ENCODE data around the gene SYNE3. TPM values are rescaled to one million over a fixed set of nuclear protein-coding genes. Genes with fewer than 3 reads are reported as not detected.
"Not testable (repeated sequence)": the region's sequence is repeated elsewhere in the genome, so short reads cannot be mapped to it uniquely, and the experiment has no call there.

The SYNE3 gene
- total RNA-seq, 4 donors from 2014 or later: 4.7 to 7.1 (median 5.1) TPM

DNA sequence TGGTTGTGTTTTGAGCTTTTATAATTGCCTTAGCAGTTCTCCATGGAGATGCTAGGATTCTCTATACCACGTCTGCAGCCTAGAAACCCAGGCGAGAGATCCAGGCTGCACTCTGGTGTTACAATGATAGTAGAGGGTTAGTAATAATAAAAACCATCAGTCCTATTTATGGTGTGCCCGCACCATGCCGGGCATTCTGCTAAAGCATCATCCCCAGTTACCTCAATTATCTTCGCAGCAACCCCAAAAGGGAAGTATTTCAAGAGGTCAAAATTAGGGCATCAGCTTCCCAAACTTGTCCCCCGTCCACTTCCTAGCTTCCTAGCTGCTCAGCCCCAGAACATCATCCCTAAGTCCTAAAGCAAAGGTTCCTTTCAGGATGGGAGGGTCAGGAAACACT is 3.2 kb downstream of the SYNE3 start:
- Histone ChIP-seq H3K9me3 (no peaks in the 10 kb centered on the region), H3K4me3 (no peak overlapping the region), H3K27me3 (no peaks in the 10 kb centered on the region), H3K4me1 (peaks cover 59 to 61% of the 10 kb centered on the region in 2 donors), H3K27ac (no peak overlapping the region), H3K36me3 (no peaks in the 10 kb centered on the region)
- in situ Hi-C loops (cut with MboI; ENCODE audit: low sequenced_read_pairs in 4 of 4): no loop called here
- TF ChIP-seq, protein P1, sequence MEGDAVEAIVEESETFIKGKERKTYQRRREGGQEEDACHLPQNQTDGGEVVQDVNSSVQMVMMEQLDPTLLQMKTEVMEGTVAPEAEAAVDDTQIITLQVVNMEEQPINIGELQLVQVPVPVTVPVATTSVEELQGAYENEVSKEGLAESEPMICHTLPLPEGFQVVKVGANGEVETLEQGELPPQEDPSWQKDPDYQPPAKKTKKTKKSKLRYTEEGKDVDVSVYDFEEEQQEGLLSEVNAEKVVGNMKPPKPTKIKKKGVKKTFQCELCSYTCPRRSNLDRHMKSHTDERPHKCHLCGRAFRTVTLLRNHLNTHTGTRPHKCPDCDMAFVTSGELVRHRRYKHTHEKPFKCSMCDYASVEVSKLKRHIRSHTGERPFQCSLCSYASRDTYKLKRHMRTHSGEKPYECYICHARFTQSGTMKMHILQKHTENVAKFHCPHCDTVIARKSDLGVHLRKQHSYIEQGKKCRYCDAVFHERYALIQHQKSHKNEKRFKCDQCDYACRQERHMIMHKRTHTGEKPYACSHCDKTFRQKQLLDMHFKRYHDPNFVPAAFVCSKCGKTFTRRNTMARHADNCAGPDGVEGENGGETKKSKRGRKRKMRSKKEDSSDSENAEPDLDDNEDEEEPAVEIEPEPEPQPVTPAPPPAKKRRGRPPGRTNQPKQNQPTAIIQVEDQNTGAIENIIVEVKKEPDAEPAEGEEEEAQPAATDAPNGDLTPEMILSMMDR (IDR thresholded peaks at IDR 0.05 in 4 of 5, conservative IDR thresholded peaks at IDR 0.05 in 1 of 5): no peak
- no peak for TF ChIP-seq POLR2A (IDR thresholded peaks at IDR 0.05)
- DNase-seq (no peak), ATAC-seq (no peak)
- intact Hi-C loops (cut with DNase I; ENCODE audit: low total_unique reads): no loop called here

DNA sequence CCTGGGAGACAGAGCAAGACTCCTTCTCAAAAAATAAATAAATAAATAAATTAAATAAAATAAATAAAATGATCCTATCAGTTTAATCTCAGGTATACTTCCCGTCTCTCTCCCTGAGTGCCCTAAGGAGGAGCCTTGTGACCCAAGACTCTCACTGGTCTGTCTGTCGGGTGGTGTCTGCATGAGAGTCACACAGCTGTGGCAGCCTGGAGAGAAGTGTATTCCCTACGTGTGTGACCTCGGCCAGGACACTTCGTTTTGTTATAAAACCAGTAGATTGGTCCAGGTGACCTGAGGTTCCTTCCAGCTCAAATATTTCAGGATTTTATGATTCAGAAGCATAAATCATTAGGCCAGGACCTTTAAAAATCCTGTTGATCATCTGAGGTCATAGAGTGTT is 4.8 kb downstream of the SYNE3 start:
- Histone ChIP-seq H3K9me3 (no peaks in the 10 kb centered on the region), H3K4me3 (no peak overlapping the region), H3K36me3 (no peaks in the 10 kb centered on the region), H3K27ac (peak overlapping the region; percentile 33 to 83 (median 69)), H3K27me3 (no peaks in the 10 kb centered on the region), H3K4me1 (peaks cover 59 to 69% of the 10 kb centered on the region in 2 donors)
- in situ Hi-C loops (cut with MboI; ENCODE audit: low sequenced_read_pairs in 4 of 4): no loop called here
- DNase-seq (no peak), ATAC-seq (no peak)
- intact Hi-C loops (cut with DNase I; ENCODE audit: low total_unique reads): loop anchor here (2.0 kb wide), 1 partner anchor 25 kb away; no protein-coding TSS in a partner anchor
- no peak for TF ChIP-seq POLR2A (IDR thresholded peaks at IDR 0.05)
- TF ChIP-seq, protein P1 (IDR thresholded peaks at IDR 0.05 in 4 of 5, conservative IDR thresholded peaks at IDR 0.05 in 1 of 5): no peak

DNA sequence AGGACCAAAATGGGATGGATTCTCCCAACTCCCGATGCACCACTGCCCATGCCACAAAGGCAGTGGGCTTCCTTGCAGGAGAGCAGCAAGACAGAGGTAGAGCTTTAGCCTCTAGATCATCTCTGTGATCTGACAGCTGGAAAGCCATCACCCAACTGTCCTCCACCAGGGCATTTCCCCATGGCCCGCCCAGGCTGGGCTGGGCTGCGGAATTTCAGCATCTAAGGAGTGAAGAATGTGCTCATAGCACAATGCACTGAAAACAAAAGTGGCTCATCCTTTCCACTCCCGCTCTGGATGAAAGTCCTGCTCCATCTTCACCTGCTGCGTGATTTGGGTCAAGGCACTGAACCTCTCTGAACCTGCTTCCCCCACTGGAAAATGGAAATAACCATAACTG is 5.6 kb downstream of the SYNE3 start:
- TF ChIP-seq, protein P1 (IDR thresholded peaks at IDR 0.05 in 4 of 5, conservative IDR thresholded peaks at IDR 0.05 in 1 of 5): no peak
- no peak for TF ChIP-seq POLR2A (IDR thresholded peaks at IDR 0.05)
- peak overlapping the region; percentile 57 to 83 (median 80) for H3K27ac ChIP-seq
- H3K27me3 ChIP-seq: no peaks in the 10 kb centered on the region
- intact Hi-C loops (cut with DNase I; ENCODE audit: low total_unique reads): loop anchor here (2.0 kb wide), 1 partner anchor 26 kb away; no protein-coding TSS in a partner anchor
- no peaks in the 10 kb centered on the region for H3K9me3 ChIP-seq
- in situ Hi-C loops (cut with MboI; ENCODE audit: low sequenced_read_pairs in 4 of 4): no loop called here
- peaks cover 65 to 73% of the 10 kb centered on the region in 2 donors for H3K4me1 ChIP-seq
- H3K36me3 ChIP-seq: no peaks in the 10 kb centered on the region
- no peak overlapping the region for H3K4me3 ChIP-seq
- DNase-seq (no peak), ATAC-seq (no peak)

DNA sequence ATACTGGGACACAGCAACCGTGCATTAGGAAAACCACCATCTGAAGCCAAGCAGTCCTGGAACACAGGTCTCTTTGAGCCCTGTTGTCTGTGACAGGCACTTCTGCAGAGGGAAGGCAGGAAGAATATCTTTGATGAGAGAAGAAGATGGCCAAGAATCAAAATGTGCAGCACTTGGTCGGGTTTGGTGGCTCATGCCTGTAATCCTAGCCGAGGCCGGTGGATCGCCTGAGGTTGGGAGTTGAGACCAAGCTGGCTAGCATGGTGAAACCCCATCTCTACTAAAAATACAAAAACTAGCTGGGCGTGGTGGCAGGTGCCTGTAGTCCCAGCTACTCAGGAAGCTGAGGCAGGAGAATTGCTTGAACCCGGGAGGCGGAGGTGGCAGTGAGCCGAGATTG is 6.1 kb downstream of the SYNE3 start:
- intact Hi-C loops (cut with DNase I; ENCODE audit: low total_unique reads): loop anchor here (2.0 kb wide), 1 partner anchor 26 kb away; no protein-coding TSS in a partner anchor
- peak; percentile 78 to 87 for DNase-seq
- ATAC-seq: peak; percentile 61 to 66
- H3K27me3 ChIP-seq; H3K9me3 ChIP-seq; H3K36me3 ChIP-seq; in situ Hi-C loops (cut with MboI; ENCODE audit: low sequenced_read_pairs in 4 of 4); H3K4me3 ChIP-seq: not testable (repeated sequence)
- H3K27ac ChIP-seq: peak overlapping the region; percentile 57 to 83 (median 80)
- H3K4me1 ChIP-seq: peaks cover 63 to 69% of the 10 kb centered on the region in 2 donors

DNA sequence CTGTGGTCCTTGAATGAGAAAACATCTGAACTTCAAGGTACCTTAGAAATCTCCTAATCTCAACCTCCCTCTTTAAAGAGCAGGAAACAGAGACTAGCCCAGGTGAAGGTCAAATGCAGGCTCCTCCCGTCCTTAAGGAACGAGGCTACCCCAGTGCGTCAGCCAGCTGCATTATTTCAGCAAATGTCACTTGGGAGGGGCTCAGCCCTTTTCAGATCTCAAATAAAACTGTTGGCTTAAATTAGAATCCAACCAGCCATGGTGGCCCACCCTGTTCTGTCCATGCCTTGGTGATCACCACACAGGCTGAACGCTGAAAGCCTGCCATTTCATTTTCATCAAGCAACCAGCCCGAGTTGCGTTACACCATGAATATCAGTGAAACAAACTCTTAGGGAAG is 7.0 kb downstream of the SYNE3 start:
- no peak for TF ChIP-seq POLR2A (IDR thresholded peaks at IDR 0.05)
- TF ChIP-seq, protein P1 (IDR thresholded peaks at IDR 0.05 in 4 of 5, conservative IDR thresholded peaks at IDR 0.05 in 1 of 5): no peak
- peaks cover 63 to 67% of the 10 kb centered on the region in 2 donors for H3K4me1 ChIP-seq
- H3K27me3 ChIP-seq: no peaks in the 10 kb centered on the region
- DNase-seq (no peak), ATAC-seq (no peak)
- in situ Hi-C loops (cut with MboI; ENCODE audit: low sequenced_read_pairs in 4 of 4) (no loop called here), intact Hi-C loops (cut with DNase I; ENCODE audit: low total_unique reads) (no loop called here)
- no peaks in the 10 kb centered on the region for H3K9me3 ChIP-seq
- no peak overlapping the region for H3K4me3 ChIP-seq
- no peaks in the 10 kb centered on the region for H3K36me3 ChIP-seq
- H3K27ac ChIP-seq: peak overlapping the region; percentile 57 to 83 (median 80)

Data from gastrocnemius medialis (tissue), 4 donors.